Astrocyte of the cerebellum (primary cell): ENCODE data around the gene ARMC9.

Source experiments
- DNase-seq: peaks from one replicate; pipeline ENCODE4 v3.0.0-alpha.2; 2011; ENCODE audit warnings: low read depth
- H3K4me3 ChIP-seq: 2 replicates; pipeline ENCODE4 v1.5.1; 2011; ENCODE audit warnings: mild to moderate bottlenecking, low read depth, low read length, moderate library complexity
- in situ Hi-C: cut with HindIII; loops from 2 replicates; pipeline ENCODE4 v1.10.0; 2017; ENCODE audit warnings: low sequenced_read_pairs
- TF ChIP-seq, protein P1 (sequence below): IDR thresholded peaks from 2 replicates; pipeline ENCODE4 v1.5.1; 2012; ENCODE audit warnings: low read length, low read depth, moderate library complexity, mild to moderate bottlenecking; ENCODE audit errors: missing control alignments

ARMC9 gene

DNA sequence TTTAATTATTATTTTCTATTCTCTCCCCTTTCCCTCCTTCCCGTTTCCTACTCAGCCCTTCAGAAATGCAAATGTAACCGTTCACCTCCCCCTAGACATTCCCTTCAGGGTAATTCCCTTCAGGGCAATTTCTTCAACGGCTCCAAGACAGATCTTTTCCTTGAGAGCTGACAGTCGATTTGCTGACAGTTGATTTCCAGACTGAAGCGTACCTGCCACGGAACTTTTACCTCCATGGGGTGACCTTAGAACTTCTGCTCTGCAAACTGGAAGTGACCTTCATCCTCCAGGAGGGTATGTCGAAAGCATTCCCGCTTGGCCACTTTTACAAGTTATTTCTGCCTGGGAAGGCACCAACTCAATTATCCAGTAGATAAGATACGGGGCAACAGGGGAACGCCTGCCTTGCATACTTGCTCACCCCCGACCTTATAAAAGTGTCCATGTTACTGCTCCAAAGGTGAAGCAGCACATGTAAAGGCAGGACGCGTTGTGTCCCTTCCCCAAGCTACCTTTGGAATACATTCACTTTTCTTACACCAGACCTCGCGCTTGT lies 215.6 kb downstream of the ARMC9 start:
- no peak for DNase-seq
- TF ChIP-seq, protein P1, sequence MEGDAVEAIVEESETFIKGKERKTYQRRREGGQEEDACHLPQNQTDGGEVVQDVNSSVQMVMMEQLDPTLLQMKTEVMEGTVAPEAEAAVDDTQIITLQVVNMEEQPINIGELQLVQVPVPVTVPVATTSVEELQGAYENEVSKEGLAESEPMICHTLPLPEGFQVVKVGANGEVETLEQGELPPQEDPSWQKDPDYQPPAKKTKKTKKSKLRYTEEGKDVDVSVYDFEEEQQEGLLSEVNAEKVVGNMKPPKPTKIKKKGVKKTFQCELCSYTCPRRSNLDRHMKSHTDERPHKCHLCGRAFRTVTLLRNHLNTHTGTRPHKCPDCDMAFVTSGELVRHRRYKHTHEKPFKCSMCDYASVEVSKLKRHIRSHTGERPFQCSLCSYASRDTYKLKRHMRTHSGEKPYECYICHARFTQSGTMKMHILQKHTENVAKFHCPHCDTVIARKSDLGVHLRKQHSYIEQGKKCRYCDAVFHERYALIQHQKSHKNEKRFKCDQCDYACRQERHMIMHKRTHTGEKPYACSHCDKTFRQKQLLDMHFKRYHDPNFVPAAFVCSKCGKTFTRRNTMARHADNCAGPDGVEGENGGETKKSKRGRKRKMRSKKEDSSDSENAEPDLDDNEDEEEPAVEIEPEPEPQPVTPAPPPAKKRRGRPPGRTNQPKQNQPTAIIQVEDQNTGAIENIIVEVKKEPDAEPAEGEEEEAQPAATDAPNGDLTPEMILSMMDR, result no peak
- in situ Hi-C loops, result loop anchor here (5.0 to 10.0 kb wide), 2 partner anchors 92 to 309 kb away; no protein-coding TSS in a partner anchor
- no peak overlapping the region for H3K4me3 ChIP-seq

DNA sequence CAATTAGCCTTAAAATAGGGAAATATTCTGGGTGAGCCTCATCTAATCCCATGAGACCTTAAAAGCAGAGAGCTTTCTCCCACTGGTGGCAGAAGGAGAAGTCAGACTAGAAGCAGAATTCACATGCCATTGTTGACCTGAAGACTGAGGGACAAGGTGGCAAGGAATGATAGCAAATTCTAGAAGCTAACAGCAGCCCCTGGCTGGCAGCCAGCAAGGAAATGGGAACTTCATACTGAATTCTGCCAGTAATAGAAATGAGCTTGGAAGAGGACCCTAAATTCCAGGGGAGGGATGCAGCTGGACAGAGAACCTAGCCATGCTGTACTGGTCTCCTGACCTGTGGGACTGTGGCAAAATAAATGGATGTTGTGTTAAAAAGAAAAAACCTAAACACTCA lies 216.6 kb downstream of the ARMC9 start:
- no peak for DNase-seq
- TF ChIP-seq, protein P1, result no peak
- in situ Hi-C loops, result loop anchor here (10.0 kb wide), 1 partner anchor 310 kb away; no protein-coding TSS in a partner anchor

DNA sequence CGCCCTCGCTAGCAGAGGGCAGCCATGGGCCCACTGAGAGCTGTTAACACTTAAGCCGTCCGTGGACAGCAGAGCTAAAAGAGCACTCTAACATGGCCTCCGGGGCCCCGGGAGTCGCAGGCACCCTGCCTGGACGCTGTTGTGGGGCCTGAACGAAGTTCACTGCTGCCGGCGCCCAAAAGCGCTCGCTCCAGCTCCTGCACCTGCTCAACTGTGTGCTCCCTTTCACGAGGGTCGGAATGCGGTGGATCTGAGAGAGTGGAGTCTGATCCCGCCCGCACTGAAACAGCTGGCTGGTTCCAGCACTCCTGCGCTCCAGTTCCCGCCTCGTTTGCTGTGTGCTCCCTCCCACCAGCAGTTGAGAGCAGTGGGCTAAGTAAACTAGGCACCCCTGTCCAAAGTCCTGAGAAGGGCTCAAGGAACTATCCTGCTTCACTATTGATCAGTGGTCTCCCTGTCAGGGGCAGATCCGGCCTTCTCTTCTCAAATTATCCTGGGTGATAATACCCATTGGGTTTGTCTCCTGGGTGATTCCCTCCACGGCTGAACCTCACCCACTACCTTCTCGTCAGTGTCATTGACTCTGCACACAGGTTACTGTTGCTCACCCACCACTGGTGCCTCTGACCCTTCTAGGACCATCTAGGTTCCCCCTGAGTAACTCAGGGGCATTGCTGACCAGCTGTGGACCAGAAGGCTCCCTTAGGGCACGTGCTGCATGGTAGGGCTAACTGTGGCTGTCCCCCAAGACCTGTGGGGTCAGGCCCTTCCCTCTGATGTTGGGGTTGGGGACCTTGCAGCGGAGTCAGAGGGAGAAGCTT lies 220.6 kb downstream of the ARMC9 start:
- TF ChIP-seq, protein P1, result no peak
- H3K4me3 ChIP-seq, result no peak overlapping the region
- no peak for DNase-seq
- in situ Hi-C loops, result loop anchor here (10.0 kb wide), 1 partner anchor 314 kb away; no protein-coding TSS in a partner anchor

More for the DNA sequence above, 216.6 kb downstream of the ARMC9 start:
- H3K4me3 ChIP-seq, result no peak overlapping the region

DNA sequence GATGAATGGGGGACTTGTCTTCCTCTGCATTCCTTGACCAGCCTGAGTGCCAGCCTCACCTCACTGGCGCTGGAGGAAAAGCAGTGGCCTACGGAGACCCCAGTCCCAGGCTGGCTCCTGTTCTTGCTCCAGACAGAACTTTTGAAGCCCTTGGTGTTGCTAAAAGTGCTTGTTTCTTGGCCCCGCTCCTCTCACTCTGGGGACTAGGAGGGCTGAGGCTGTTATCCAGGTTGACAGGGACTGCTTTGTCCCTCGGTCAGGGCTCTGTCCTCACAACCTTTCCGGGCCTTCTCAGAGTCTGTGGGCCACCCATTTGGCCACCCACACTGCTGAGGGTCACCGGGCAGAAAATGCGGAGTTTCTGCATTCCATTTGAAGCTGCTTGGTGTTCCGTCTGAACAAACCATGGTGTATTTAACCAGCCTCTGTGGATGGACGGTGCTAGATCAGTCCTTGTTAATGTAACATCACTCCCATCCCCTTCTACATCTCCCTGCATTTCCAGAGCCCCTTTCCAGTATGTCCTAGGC lies 222.7 kb downstream of the ARMC9 start:
- in situ Hi-C loops, result no loop called here
- DNase-seq, result no peak
- H3K4me3 ChIP-seq, result no peak overlapping the region
- TF ChIP-seq, protein P1, result no peak

DNA sequence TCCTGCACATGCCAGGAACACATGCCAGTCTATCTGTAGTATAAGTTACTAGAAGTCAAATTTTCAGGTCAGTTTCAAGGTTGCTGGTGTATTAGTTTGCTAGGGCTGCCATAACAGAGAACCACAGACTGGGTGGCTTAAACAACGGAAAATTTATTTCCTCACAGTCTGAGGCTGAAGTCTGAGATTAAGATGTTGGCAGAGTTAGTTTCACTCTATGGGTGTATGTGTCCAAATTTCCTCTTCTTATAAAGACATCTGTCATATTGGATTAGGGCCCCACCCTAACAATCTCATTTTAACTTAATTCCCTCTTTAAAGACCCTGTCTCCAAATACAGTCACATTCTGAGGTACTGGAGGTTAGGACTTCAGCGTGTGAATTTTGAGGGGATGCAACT lies 223.6 kb downstream of the ARMC9 start:
- TF ChIP-seq, protein P1, result no peak
- no peak overlapping the region for H3K4me3 ChIP-seq
- in situ Hi-C loops, result no loop called here
- DNase-seq, result no peak

DNA sequence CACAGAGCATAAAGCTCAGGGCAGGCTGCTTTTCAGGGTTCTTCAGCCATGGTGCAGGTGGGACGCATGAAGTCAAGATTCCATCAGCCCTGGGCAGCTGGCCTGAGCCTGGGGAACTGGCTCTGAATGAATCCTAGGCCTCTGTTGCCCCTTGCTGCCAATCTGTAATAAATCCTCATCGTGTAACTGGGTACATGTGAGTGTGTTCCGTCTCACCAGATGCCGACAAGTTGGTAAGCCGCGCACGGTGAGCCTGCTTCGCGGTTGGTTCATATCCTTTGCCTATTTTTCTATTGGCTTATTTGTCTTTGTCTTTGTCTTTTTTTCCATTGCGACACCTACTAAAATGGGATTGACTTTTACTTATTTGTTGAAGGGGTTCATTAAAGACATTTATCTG lies 224.7 kb downstream of the ARMC9 start:
- DNase-seq, result no peak
- TF ChIP-seq, protein P1, result no peak
- in situ Hi-C loops, result no loop called here
- no peak overlapping the region for H3K4me3 ChIP-seq
